Spinal cord (tissue), 10 donors: Measurements from ENCODE around the gene FOXA3. TPM values are rescaled to one million over a fixed set of nuclear protein-coding genes. Genes with fewer than 3 reads are reported as not detected.
A peak's percentile ranks its signal among the peaks of the same experiment; 100 is the strongest.

ENCODE experiments used
- DNase-seq, 6 donors: peaks; one replicate each; pipeline versions ENCODE4 v3.0.0 to v3.0.0-alpha.2; 2013 to 2015; ENCODE audit warnings: low spot score in 6 of 6, low read depth in 4 of 6
- H3K27ac ChIP-seq: one replicate; pipeline ENCODE4 v1.5.1; 2013; ENCODE audit warnings: low read depth, low read length, control low read depth
- H3K27me3 ChIP-seq: one replicate; pipeline ENCODE4 v1.6.1; 2013; ENCODE audit warnings: low read length; ENCODE audit not compliant: control insufficient read depth, insufficient read depth
- H3K36me3 ChIP-seq: one replicate; pipeline ENCODE4 v1.6.1; 2013; ENCODE audit warnings: low read length; ENCODE audit not compliant: control insufficient read depth, insufficient read depth
- H3K4me1 ChIP-seq: one replicate; pipeline ENCODE4 v1.6.1; 2013; ENCODE audit warnings: low read length; ENCODE audit not compliant: control insufficient read depth, insufficient read depth
- H3K4me3 ChIP-seq: one replicate; pipeline ENCODE4 v1.5.1; 2013; ENCODE audit warnings: low read depth, low read length, control low read depth
- H3K9me3 ChIP-seq: one replicate; pipeline ENCODE4 v1.6.1; 2013; ENCODE audit warnings: low read length; ENCODE audit not compliant: control insufficient read depth, insufficient read depth
- WGBS: methylation state at CpG from one replicate; pipeline ENCODE4 v1.1.5; 2013; ENCODE audit warnings: missing lambda C conversion rate; ENCODE audit not compliant: insufficient coverage; 5-methylcytosine and 5-hydroxymethylcytosine counted together
- polyA plus RNA-seq, 2 donors: library from polyadenylated mRNA; unstranded; fragments of 120-200 nt; gene quantifications; one replicate each; pipeline ENCODE4 v1.2.1, GENCODE V29; 2013; ENCODE audit not compliant: insufficient read length in 2 of 2
- total RNA-seq, 2 donors: library from RNA; depleted of rRNA in 1 of 2; stranded (reverse); fragments of 120-200 nt in 1 of 2; fragments of >200 nt in 1 of 2; gene quantifications; one replicate each; pipeline versions ENCODE4 v1.2.3 to v1.2.4, GENCODE V29; 2013 to 2014
- donor health status: healthy.

Gene FOXA3
- total and polyA plus RNA-seq, 4 donors, result not detected

DNA sequence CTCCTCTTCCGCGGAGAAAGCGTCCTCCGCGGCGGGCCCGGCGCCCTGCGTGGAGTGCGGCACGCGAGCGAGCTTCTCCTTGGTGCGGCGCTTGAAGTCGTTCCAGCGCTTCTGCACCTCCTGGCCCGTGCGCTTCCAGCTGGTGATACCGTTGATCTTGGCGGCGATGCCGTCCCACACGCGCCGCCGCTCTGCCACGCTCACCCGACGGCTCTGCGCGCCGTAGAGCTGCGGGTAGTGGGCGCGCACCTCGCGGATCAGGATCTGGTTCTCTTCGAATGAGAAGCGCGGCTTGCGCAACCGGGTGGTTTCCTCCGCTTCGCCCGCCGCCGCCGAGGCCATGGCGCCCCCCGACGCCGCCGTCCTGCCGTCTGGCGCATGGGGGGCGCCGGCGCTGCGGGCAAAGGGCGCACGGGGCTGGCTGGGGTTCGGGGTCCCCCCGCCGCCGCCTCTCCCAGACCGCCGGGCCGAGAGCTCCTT is 37.3 kb downstream of the FOXA3 start:
- Histone ChIP-seq H3K9me3 (no peaks in the 10 kb centered on the region), H3K27me3 (no peaks in the 10 kb centered on the region), H3K36me3 (peaks cover 41% of the 10 kb centered on the region), H3K4me3 (peak overlapping the region; percentile 83), H3K27ac (no peak overlapping the region), H3K4me1 (peaks cover 24% of the 10 kb centered on the region)
- 1% methylated on average over 69 of the region's 69 CpGs for WGBS
- peak in 2 of 6 donors; percentile 41 to 43 for DNase-seq

DNA sequence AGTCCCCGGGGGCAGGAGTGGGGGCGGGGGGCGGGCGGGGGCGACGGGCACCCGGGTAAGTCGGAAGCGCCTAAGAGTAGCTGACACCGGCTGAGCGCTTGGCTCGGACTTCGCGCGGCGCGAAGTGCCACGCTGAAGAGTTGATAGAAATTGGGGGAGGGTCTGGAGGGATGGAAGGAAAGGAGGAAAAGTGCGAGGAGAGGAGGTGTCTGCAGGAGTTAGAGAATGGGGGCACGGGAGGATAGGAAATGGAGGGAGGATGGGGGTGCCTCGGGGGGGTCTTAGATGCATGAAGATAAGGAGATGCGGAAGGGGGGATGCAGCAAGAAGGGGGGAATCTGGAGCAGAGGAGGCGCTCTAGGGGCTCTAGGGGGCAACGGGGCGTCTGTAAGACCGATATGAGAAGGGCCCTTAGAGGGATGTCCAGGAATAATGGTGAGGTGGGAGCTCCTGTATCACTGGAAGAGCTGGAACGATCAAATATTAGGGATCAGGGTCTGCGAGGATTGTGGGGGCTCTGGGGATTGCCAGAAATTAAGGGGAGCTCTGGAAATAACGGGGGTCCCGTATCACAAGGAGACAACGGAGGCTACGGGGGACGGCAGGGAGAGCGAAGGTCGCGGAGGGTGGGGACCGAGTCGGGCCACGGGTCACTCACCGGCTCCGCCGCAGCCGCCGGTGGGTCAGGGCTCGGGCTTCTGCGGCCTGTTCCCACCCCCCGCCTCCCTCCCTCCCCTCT is 38.0 kb downstream of the FOXA3 start, which contains the start of gene MYPOP:
MYPOP (minus strand) TSS at position 702 of the 739 bp plus-strand sequence. CDS start 840 bp downstream, outside the sequence.
- H3K9me3 ChIP-seq, result no peaks in the 10 kb centered on the region
- peak in 2 of 6 donors; percentile 44 to 65 for DNase-seq
- H3K36me3 ChIP-seq, result peaks cover 35% of the 10 kb centered on the region
- H3K27me3 ChIP-seq, result no peaks in the 10 kb centered on the region
- H3K27ac ChIP-seq, result peak within 1 kb of the TSS; percentile 94
- H3K4me3 ChIP-seq, result peak within 1 kb of the TSS; percentile 83
- peaks cover 24% of the 10 kb centered on the region for H3K4me1 ChIP-seq
- WGBS, result 0% methylated on average over 46 of the region's 47 CpGs

- peak overlapping the region; percentile 83 for H3K4me3 ChIP-seq
- no peaks in the 10 kb centered on the region for H3K9me3 ChIP-seq
- DNase-seq, result peak; percentile 96 to 99 (median 98)
- under 1% methylated on average over 65 of the region's 73 CpGs for WGBS
- peak overlapping the region; percentile 94 for H3K27ac ChIP-seq
- H3K27me3 ChIP-seq, result no peaks in the 10 kb centered on the region
- peaks cover 27% of the 10 kb centered on the region for H3K36me3 ChIP-seq
- peaks cover 24% of the 10 kb centered on the region for H3K4me1 ChIP-seq
These were observed 38.8 kb downstream of the FOXA3 start for GRCh38 chr19:45902651-45903625.

- peaks cover 10% of the 10 kb centered on the region for H3K36me3 ChIP-seq
- H3K4me1 ChIP-seq, result peaks cover 24% of the 10 kb centered on the region
- H3K27me3 ChIP-seq, result no peaks in the 10 kb centered on the region
- WGBS, result 90% methylated on average over 6 of the region's 10 CpGs
- H3K9me3 ChIP-seq, result no peaks in the 10 kb centered on the region
- H3K4me3 ChIP-seq, result no peak overlapping the region
- no peak for DNase-seq
- H3K27ac ChIP-seq, result no peak overlapping the region
These were observed 40.9 kb downstream of the FOXA3 start for GRCh38 chr19:45905011-45905410.

- DNase-seq, result no peak
- Histone ChIP-seq H3K4me3 (no peak overlapping the region), H3K27me3 (no peaks in the 10 kb centered on the region), H3K27ac (no peak overlapping the region), H3K36me3 (peaks cover 2% of the 10 kb centered on the region), H3K9me3 (no peaks in the 10 kb centered on the region), H3K4me1 (peaks cover 15% of the 10 kb centered on the region)
- 87% methylated on average over 3 of the region's 3 CpGs for WGBS
These were observed 42.1 kb downstream of the FOXA3 start for GRCh38 chr19:45906221-45906620.

- Histone ChIP-seq H3K9me3 (no peaks in the 10 kb centered on the region), H3K27me3 (no peaks in the 10 kb centered on the region), H3K4me3 (no peak overlapping the region), H3K4me1 (peaks cover 3% of the 10 kb centered on the region), H3K36me3 (no peaks in the 10 kb centered on the region), H3K27ac (no peak overlapping the region)
- WGBS, result 78% methylated on average over 4 of the region's 5 CpGs
- DNase-seq, result no peak
These were observed 44.8 kb downstream of the FOXA3 start for GRCh38 chr19:45908956-45909355.

- Histone ChIP-seq H3K4me1 (peaks cover 4% of the 10 kb centered on the region), H3K27me3 (no peaks in the 10 kb centered on the region), H3K27ac (no peak overlapping the region), H3K9me3 (no peaks in the 10 kb centered on the region), H3K36me3 (no peaks in the 10 kb centered on the region), H3K4me3 (no peak overlapping the region)
- DNase-seq, result no peak
- WGBS, result 90% methylated on average over 3 of the region's 8 CpGs
These were observed 47.2 kb downstream of the FOXA3 start for GRCh38 chr19:45911291-45911690.

- no peaks in the 10 kb centered on the region for H3K36me3 ChIP-seq
- H3K27me3 ChIP-seq, result no peaks in the 10 kb centered on the region
- H3K9me3 ChIP-seq, result no peaks in the 10 kb centered on the region
- peaks cover 7% of the 10 kb centered on the region for H3K4me1 ChIP-seq
- no peak for DNase-seq
- 61% methylated on average over 41 of the region's 44 CpGs for WGBS
- no peak within 1 kb of the TSS for H3K27ac ChIP-seq
- H3K4me3 ChIP-seq, result no peak within 1 kb of the TSS
These were observed 50.0 kb downstream of the FOXA3 start, which contains the start of gene NANOS2 for GRCh38 chr19:45913874-45914830. Gene NANOS2 (minus strand): TSS chr19:45914778. CDS start chr19:45914693, 85 bp downstream.
